HUES64 (cell line): Measurements from ENCODE around the gene OR5K3.
"Not testable (repeated sequence)": the region's sequence is repeated elsewhere in the genome, so short reads cannot be mapped to it uniquely, and the experiment has no call there.

Experiments used
- H3K27ac ChIP-seq: 2 replicates; pipeline ENCODE4 v1.7.0; 2013; ENCODE audit warnings: low read depth, low read length, inconsistent platforms
- H3K27me3 ChIP-seq: 2 replicates; pipeline ENCODE4 v1.6.1; 2013; ENCODE audit warnings: mild to moderate bottlenecking, low read length; ENCODE audit not compliant: insufficient read depth
- H3K36me3 ChIP-seq: 2 replicates; pipeline ENCODE4 v1.6.1; 2013; ENCODE audit warnings: mild to moderate bottlenecking, low read length; ENCODE audit not compliant: insufficient read depth
- H3K4me1 ChIP-seq: 2 replicates; pipeline ENCODE4 v1.6.1; 2013; ENCODE audit warnings: mild to moderate bottlenecking, low read length, moderate library complexity; ENCODE audit not compliant: insufficient read depth
- H3K4me3 ChIP-seq: 2 replicates; pipeline ENCODE4 v1.5.1; 2013; ENCODE audit warnings: mild to moderate bottlenecking, low read length, moderate library complexity
- H3K9ac ChIP-seq: 2 replicates; pipeline ENCODE4 v1.6.1; 2013; ENCODE audit warnings: mild to moderate bottlenecking, low read depth, low read length
- H3K9me3 ChIP-seq: 2 replicates; pipeline ENCODE4 v1.6.1; 2013; ENCODE audit warnings: low read depth, low read length; ENCODE audit not compliant: insufficient read depth
- WGBS: fragments of 150-250, 120-280 bp; methylation state at CpG from one replicate; pipeline ENCODE4 v1.1.7; 2013; ENCODE audit warnings: missing lambda C conversion rate; 5-methylcytosine and 5-hydroxymethylcytosine counted together

Gene OR5K3

GRCh38 chr3:98371853-98372252 is 18.6 kb upstream of the OR5K3 start:
- H3K4me3 ChIP-seq = no peak overlapping the region
- no peaks in the 10 kb centered on the region for H3K4me1 ChIP-seq
- no peaks in the 10 kb centered on the region for H3K9me3 ChIP-seq

GRCh38 chr3:98372445-98372844 is 18.0 kb upstream of the OR5K3 start:
- Histone ChIP-seq H3K36me3 (no peaks in the 10 kb centered on the region), H3K9me3 (no peaks in the 10 kb centered on the region), H3K4me3 (no peak overlapping the region), H3K27me3 (no peaks in the 10 kb centered on the region), H3K27ac (no peak overlapping the region), H3K4me1 (no peaks in the 10 kb centered on the region), H3K9ac (no peak overlapping the region)
- WGBS = no CpG with 5 or more reads among the region's 1 CpG

More at GRCh38 chr3:98371853-98372252, 18.6 kb upstream of the OR5K3 start:
- H3K27ac ChIP-seq = no peak overlapping the region
- no peaks in the 10 kb centered on the region for H3K36me3 ChIP-seq
- H3K9ac ChIP-seq = no peak overlapping the region
- no peaks in the 10 kb centered on the region for H3K27me3 ChIP-seq

- Histone ChIP-seq H3K27me3 (no peaks in the 10 kb centered on the region), H3K4me3 (no peak overlapping the region), H3K27ac (no peak overlapping the region), H3K4me1 (no peaks in the 10 kb centered on the region), H3K9ac (no peak overlapping the region), H3K36me3 (no peaks in the 10 kb centered on the region), H3K9me3 (no peaks in the 10 kb centered on the region)
- WGBS = 83% methylated on average over 2 of the region's 2 CpGs
These were observed 13.8 kb upstream of the OR5K3 start for GRCh38 chr3:98376631-98377030.

- H3K9ac ChIP-seq = no peak overlapping the region
- no peaks in the 10 kb centered on the region for H3K4me1 ChIP-seq
- no peaks in the 10 kb centered on the region for H3K27me3 ChIP-seq
- no peak overlapping the region for H3K4me3 ChIP-seq
- H3K36me3 ChIP-seq = no peaks in the 10 kb centered on the region
- no peak overlapping the region for H3K27ac ChIP-seq
- no peaks in the 10 kb centered on the region for H3K9me3 ChIP-seq
- 94% methylated on average over 2 of the region's 2 CpGs for WGBS
These were observed 2.3 kb upstream of the OR5K3 start for GRCh38 chr3:98388147-98388546.

GRCh38 chr3:98395101-98395500 is 4.6 kb downstream of the OR5K3 start:
- Histone ChIP-seq H3K27ac (no peak overlapping the region), H3K27me3 (no peaks in the 10 kb centered on the region), H3K4me1 (0 out of 2 replicates have a peak, but pooled peaks cover 3% of the 10 kb centered on the region), H3K4me3 (no peak overlapping the region), H3K9ac (no peak overlapping the region), H3K9me3 (peaks cover 28% of the 10 kb centered on the region), H3K36me3 (no peaks in the 10 kb centered on the region)

GRCh38 chr3:98396482-98396881 is 6.0 kb downstream of the OR5K3 start:
- H3K36me3 ChIP-seq, H3K9ac ChIP-seq, H3K4me1 ChIP-seq, H3K4me3 ChIP-seq, H3K27me3 ChIP-seq: not testable (repeated sequence)
- Histone ChIP-seq H3K9me3 (peaks cover 31% of the 10 kb centered on the region), H3K27ac (0 out of 2 replicates have a peak overlapping the region, but pooled peaks have one; percentile 30)
- WGBS = 75% methylated on average over 4 of the region's 4 CpGs

GRCh38 chr3:98398513-98398912 is 8.0 kb downstream of the OR5K3 start:
- Histone ChIP-seq H3K4me3 (no peak overlapping the region), H3K9ac (no peak overlapping the region), H3K36me3 (no peaks in the 10 kb centered on the region), H3K9me3 (peaks cover 51% of the 10 kb centered on the region), H3K27ac (no peak overlapping the region), H3K27me3 (no peaks in the 10 kb centered on the region), H3K4me1 (0 out of 2 replicates have a peak, but pooled peaks cover 3% of the 10 kb centered on the region)

- 100% methylated on average over 1 of the region's 1 CpG for WGBS
- Histone ChIP-seq H3K27me3 (no peaks in the 10 kb centered on the region), H3K4me3 (no peak overlapping the region), H3K27ac (no peak overlapping the region), H3K36me3 (no peaks in the 10 kb centered on the region), H3K9me3 (peaks cover 67% of the 10 kb centered on the region), H3K4me1 (no peaks in the 10 kb centered on the region), H3K9ac (no peak overlapping the region)
These were observed 12.0 kb downstream of the OR5K3 start for GRCh38 chr3:98402507-98402906.

- H3K27ac ChIP-seq = no peak overlapping the region
- H3K9me3 ChIP-seq = peaks cover 53% of the 10 kb centered on the region
- H3K9ac ChIP-seq = no peak overlapping the region
- H3K4me1 ChIP-seq = no peaks in the 10 kb centered on the region
- H3K27me3 ChIP-seq = no peaks in the 10 kb centered on the region
- no peaks in the 10 kb centered on the region for H3K36me3 ChIP-seq
- no peak overlapping the region for H3K4me3 ChIP-seq
These were observed 13.5 kb downstream of the OR5K3 start for GRCh38 chr3:98404010-98404409.

- Histone ChIP-seq H3K9me3 (peaks cover 43% of the 10 kb centered on the region), H3K4me1 (no peaks in the 10 kb centered on the region), H3K36me3 (no peaks in the 10 kb centered on the region), H3K4me3 (no peak overlapping the region), H3K27me3 (no peaks in the 10 kb centered on the region), H3K9ac (no peak overlapping the region), H3K27ac (no peak overlapping the region)
- 79% methylated on average over 2 of the region's 2 CpGs for WGBS
These were observed 15.6 kb downstream of the OR5K3 start for GRCh38 chr3:98406034-98406433.

GRCh38 chr3:98432575-98432974 is 42.1 kb downstream of the OR5K3 start:
- H3K4me1 ChIP-seq = no peaks in the 10 kb centered on the region
- H3K4me3 ChIP-seq = no peak overlapping the region
- no peaks in the 10 kb centered on the region for H3K27me3 ChIP-seq
- peaks cover 4% of the 10 kb centered on the region; the same call in 1 of the 2 replicates for H3K9me3 ChIP-seq
- H3K36me3 ChIP-seq = no peaks in the 10 kb centered on the region
- H3K27ac ChIP-seq = no peak overlapping the region
- no peak overlapping the region for H3K9ac ChIP-seq

- Histone ChIP-seq H3K27ac (no peak overlapping the region), H3K36me3 (no peaks in the 10 kb centered on the region), H3K4me3 (no peak overlapping the region), H3K4me1 (no peaks in the 10 kb centered on the region), H3K9ac (no peak overlapping the region), H3K9me3 (peaks cover 4% of the 10 kb centered on the region; the same call in 1 of the 2 replicates), H3K27me3 (no peaks in the 10 kb centered on the region)
- 42% methylated on average over 2 of the region's 2 CpGs for WGBS
These were observed 43.3 kb downstream of the OR5K3 start for GRCh38 chr3:98433764-98434163.
